Esophagus squamous epithelium (tissue), 5 donors: ENCODE measurements around the gene GUF1. TPM values are rescaled to one million over a fixed set of nuclear protein-coding genes. Genes with fewer than 3 reads are reported as not detected.

ENCODE experiments used
- DNase-seq: peaks from one replicate; lab custom pipeline; 2025; lab: John Stamatoyannopoulos, UW
- H3K27ac ChIP-seq, 4 donors: fragments of 200-600 bp; sonication (generic); one replicate each; pipeline ENCODE4 v1.5.1; 2016 to 2019; ENCODE audit warnings: mild to moderate bottlenecking in 1 of 4
- H3K27me3 ChIP-seq, 4 donors: fragments of 200-600 bp; sonication (generic); 1 replicate in 3 of 4; 2 replicates in 1 of 4; pipeline versions ENCODE4 v1.5.1 to v1.6.0; 2017 to 2021; ENCODE audit warnings: antibody characterized with exemption in 1 of 4
- H3K36me3 ChIP-seq, 3 donors: fragments of 200-600 bp; sonication (generic); one replicate each; pipeline ENCODE4 v1.5.1; 2016 to 2019
- H3K4me1 ChIP-seq, 3 donors: fragments of 200-600 bp; sonication (generic); one replicate each; pipeline ENCODE4 v1.5.1; 2017 to 2019
- H3K4me3 ChIP-seq, 4 donors: fragments of 200-600 bp; sonication (generic); 1 replicate in 3 of 4; 2 replicates in 1 of 4; pipeline ENCODE4 v1.5.1; 2016 to 2019; ENCODE audit warnings: mild to moderate bottlenecking in 2 of 4, moderate library complexity in 1 of 4
- H3K9me3 ChIP-seq, 3 donors: fragments of 200-600 bp; sonication (generic); one replicate each; pipeline ENCODE4 v1.5.1; 2016 to 2019
- CTCF ChIP-seq, 6 experiments: fragments of 450-650 bp in 4 of 6; fragments of 200-600 bp in 2 of 6; sonication (generic) in 2 of 6; IDR thresholded peaks; one replicate each; pipeline ENCODE4 v1.5.1; 2016 to 2019; ENCODE audit warnings: antibody characterized with exemption in 6 of 6, mild to moderate bottlenecking in 4 of 6, moderate library complexity in 4 of 6
- POLR2A ChIP-seq, 4 donors: fragments of 450-650 bp; IDR thresholded peaks; one replicate each; pipeline ENCODE4 v1.6.1; 2017; ENCODE audit warnings: antibody characterized with exemption in 4 of 4, mild to moderate bottlenecking in 4 of 4, moderate library complexity in 3 of 4
- WGBS, 2 donors: methylation state at CpG; one replicate each; pipeline ENCODE4 v1.1.5; 2018; 5-methylcytosine and 5-hydroxymethylcytosine counted together
- intact Hi-C: fragments of 100-400 bp; cut with DNase I; formaldehyde crosslinking; loops from one replicate; pipeline ENCODE4 v1.15.0; 2022
- total RNA-seq, 4 donors: library from RNA; depleted of rRNA; stranded (reverse); fragments of >200 nt; gene quantifications; one replicate each; pipeline ENCODE4 v1.1.0, GENCODE V29; 2016
- donor health status: DM: yes; HTN: yes; CAD: no.

The GUF1 gene
- total RNA-seq, 4 donors from 2014 or later = 15.3 to 21.7 (median 17.4) TPM

- Histone ChIP-seq H3K27me3 (no peaks in the 10 kb centered on the region), H3K4me3 (no peak overlapping the region), H3K27ac (no peak overlapping the region), H3K9me3 (no peaks in the 10 kb centered on the region), H3K4me1 (no peaks in the 10 kb centered on the region), H3K36me3 (no peaks in the 10 kb centered on the region)
- intact Hi-C loops = no loop called here
- 76 to 85% methylated on average over 3 to 4 of the region's 4 CpGs for WGBS, 2 donors
- no peak for TF ChIP-seq POLR2A (IDR thresholded peaks at IDR 0.05)
- TF ChIP-seq CTCF (IDR thresholded peaks at IDR 0.05) = no peak
- no peak for DNase-seq
Observed at GRCh38 chr4:44638091-44638490, 40.1 kb upstream of the GUF1 start.

GRCh38 chr4:44646151-44646550, 32.1 kb upstream of the GUF1 start:
- no peak overlapping the region for H3K27ac ChIP-seq
- TF ChIP-seq CTCF (IDR thresholded peaks at IDR 0.05) = no peak
- no peak for TF ChIP-seq POLR2A (IDR thresholded peaks at IDR 0.05)
- H3K4me3 ChIP-seq = no peak overlapping the region
- no peaks in the 10 kb centered on the region for H3K4me1 ChIP-seq
- intact Hi-C loops = no loop called here
- H3K9me3 ChIP-seq = peaks cover 0 to 7% (median 0%) of the 10 kb centered on the region in 3 donors
- 69 to 73% methylated on average over 1 of the region's 1 CpG for WGBS, 2 donors
- no peaks in the 10 kb centered on the region for H3K36me3 ChIP-seq
- no peak for DNase-seq
- H3K27me3 ChIP-seq = no peaks in the 10 kb centered on the region

GRCh38 chr4:44651425-44651824, 26.8 kb upstream of the GUF1 start, which contains the start of gene YIPF7:
TSS of gene YIPF7 (minus strand) at chr4:44651625. CDS start at chr4:44650100, 1,525 bp downstream.
- no peaks in the 10 kb centered on the region for H3K36me3 ChIP-seq
- H3K27ac ChIP-seq = no peak within 1 kb of the TSS
- H3K9me3 ChIP-seq = no peaks in the 10 kb centered on the region
- WGBS, 2 donors = 31 to 33% methylated on average over 1 of the region's 1 CpG
- no peaks in the 10 kb centered on the region for H3K4me1 ChIP-seq
- no peak for DNase-seq
- intact Hi-C loops = no loop called here
- no peak within 1 kb of the TSS for H3K4me3 ChIP-seq
- TF ChIP-seq POLR2A (IDR thresholded peaks at IDR 0.05) = no peak
- no peak for TF ChIP-seq CTCF (IDR thresholded peaks at IDR 0.05)
- H3K27me3 ChIP-seq = no peaks in the 10 kb centered on the region

- intact Hi-C loops = no loop called here
- 63 to 86% methylated on average over 1 of the region's 1 CpG for WGBS, 2 donors
- Histone ChIP-seq H3K27me3 (no peaks in the 10 kb centered on the region), H3K36me3 (no peaks in the 10 kb centered on the region), H3K9me3 (no peaks in the 10 kb centered on the region), H3K27ac (no peak overlapping the region), H3K4me1 (no peaks in the 10 kb centered on the region), H3K4me3 (no peak overlapping the region)
- TF ChIP-seq POLR2A (IDR thresholded peaks at IDR 0.05) (no peak), CTCF (IDR thresholded peaks at IDR 0.05) (no peak)
- no peak for DNase-seq
Observed at GRCh38 chr4:44652002-44652401, 26.2 kb upstream of the GUF1 start.

- H3K9me3 ChIP-seq = no peaks in the 10 kb centered on the region
- H3K27ac ChIP-seq = no peak overlapping the region
- no peaks in the 10 kb centered on the region for H3K4me1 ChIP-seq
- intact Hi-C loops = no loop called here
- no peak overlapping the region for H3K4me3 ChIP-seq
- WGBS, 2 donors = 44 to 54% methylated on average over 3 of the region's 3 CpGs
- no peaks in the 10 kb centered on the region for H3K36me3 ChIP-seq
- TF ChIP-seq POLR2A (IDR thresholded peaks at IDR 0.05) (no peak), CTCF (IDR thresholded peaks at IDR 0.05) (no peak)
- no peaks in the 10 kb centered on the region for H3K27me3 ChIP-seq
- DNase-seq = no peak
Observed at GRCh38 chr4:44660396-44660795, 17.8 kb upstream of the GUF1 start.
